Spinal cord (tissue), 10 donors: ENCODE measurements around the gene BAHD1. TPM values are rescaled to one million over a fixed set of nuclear protein-coding genes. Genes with fewer than 3 reads are reported as not detected.

ENCODE experiments used
- DNase-seq, 6 donors: peaks; one replicate each; pipeline versions ENCODE4 v3.0.0 to v3.0.0-alpha.2; 2013 to 2015; ENCODE audit warnings: low spot score in 6 of 6, low read depth in 4 of 6
- H3K27ac ChIP-seq: one replicate; pipeline ENCODE4 v1.5.1; 2013; ENCODE audit warnings: low read depth, low read length, control low read depth
- H3K27me3 ChIP-seq: one replicate; pipeline ENCODE4 v1.6.1; 2013; ENCODE audit warnings: low read length; ENCODE audit not compliant: control insufficient read depth, insufficient read depth
- H3K36me3 ChIP-seq: one replicate; pipeline ENCODE4 v1.6.1; 2013; ENCODE audit warnings: low read length; ENCODE audit not compliant: control insufficient read depth, insufficient read depth
- H3K4me1 ChIP-seq: one replicate; pipeline ENCODE4 v1.6.1; 2013; ENCODE audit warnings: low read length; ENCODE audit not compliant: control insufficient read depth, insufficient read depth
- H3K4me3 ChIP-seq: one replicate; pipeline ENCODE4 v1.5.1; 2013; ENCODE audit warnings: low read depth, low read length, control low read depth
- H3K9me3 ChIP-seq: one replicate; pipeline ENCODE4 v1.6.1; 2013; ENCODE audit warnings: low read length; ENCODE audit not compliant: control insufficient read depth, insufficient read depth
- WGBS: methylation state at CpG from one replicate; pipeline ENCODE4 v1.1.5; 2013; ENCODE audit warnings: missing lambda C conversion rate; ENCODE audit not compliant: insufficient coverage; 5-methylcytosine and 5-hydroxymethylcytosine counted together
- polyA plus RNA-seq, 2 donors: library from polyadenylated mRNA; unstranded; fragments of 120-200 nt; gene quantifications; one replicate each; pipeline ENCODE4 v1.2.1, GENCODE V29; 2013; ENCODE audit not compliant: insufficient read length in 2 of 2
- total RNA-seq, 2 donors: library from RNA; depleted of rRNA in 1 of 2; stranded (reverse); fragments of 120-200 nt in 1 of 2; fragments of >200 nt in 1 of 2; gene quantifications; one replicate each; pipeline versions ENCODE4 v1.2.3 to v1.2.4, GENCODE V29; 2013 to 2014
- donor health status: healthy.

BAHD1 gene
- total and polyA plus RNA-seq, 4 donors, result 6.2 to 25.3 (median 18.7) TPM

DNA sequence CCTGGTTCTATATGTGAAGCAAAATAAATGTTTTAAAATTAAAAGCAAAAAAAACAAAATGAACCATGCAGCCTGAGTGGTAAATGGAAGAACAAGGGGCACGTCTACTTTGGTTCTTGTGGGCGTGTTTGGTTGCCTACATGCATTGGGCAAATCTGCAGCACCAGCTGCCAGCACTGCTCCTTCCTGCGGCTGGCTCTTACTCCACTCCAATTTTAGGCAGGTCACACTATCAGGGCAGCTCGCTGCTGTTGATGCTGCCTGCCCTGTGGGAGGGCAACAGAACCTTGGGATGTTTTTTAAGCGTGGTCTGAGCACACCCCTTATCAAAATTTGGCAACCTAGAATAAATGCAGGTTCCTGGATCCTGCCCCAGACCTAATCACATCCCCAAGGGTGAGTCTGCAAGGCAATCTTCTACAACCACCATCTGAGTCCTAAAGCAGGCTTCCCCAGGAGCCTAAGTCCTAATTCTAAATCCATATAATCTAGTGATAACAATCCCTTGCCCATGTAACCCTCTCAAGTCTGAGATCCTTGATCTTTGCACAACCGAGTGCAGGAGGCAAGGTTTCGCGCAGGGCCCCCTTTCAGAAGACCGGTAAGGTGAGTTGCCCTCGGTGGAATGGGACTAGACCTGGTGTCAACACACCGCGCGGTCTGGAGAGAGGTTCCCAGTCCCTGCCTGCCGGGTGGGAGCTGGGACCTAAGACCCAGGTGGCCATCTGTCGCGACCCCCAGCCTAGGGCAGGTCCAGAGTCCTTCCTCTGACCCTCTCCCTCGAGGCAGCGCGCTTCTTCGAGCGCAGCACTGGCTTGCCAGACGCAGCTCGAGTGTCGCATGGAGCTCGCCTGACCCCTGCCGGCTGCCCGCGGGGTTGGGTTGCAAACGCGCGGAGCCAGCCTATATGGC is 19.3 kb upstream of the BAHD1 start:
- 12% methylated on average over 30 of the region's 31 CpGs for WGBS

DNA sequence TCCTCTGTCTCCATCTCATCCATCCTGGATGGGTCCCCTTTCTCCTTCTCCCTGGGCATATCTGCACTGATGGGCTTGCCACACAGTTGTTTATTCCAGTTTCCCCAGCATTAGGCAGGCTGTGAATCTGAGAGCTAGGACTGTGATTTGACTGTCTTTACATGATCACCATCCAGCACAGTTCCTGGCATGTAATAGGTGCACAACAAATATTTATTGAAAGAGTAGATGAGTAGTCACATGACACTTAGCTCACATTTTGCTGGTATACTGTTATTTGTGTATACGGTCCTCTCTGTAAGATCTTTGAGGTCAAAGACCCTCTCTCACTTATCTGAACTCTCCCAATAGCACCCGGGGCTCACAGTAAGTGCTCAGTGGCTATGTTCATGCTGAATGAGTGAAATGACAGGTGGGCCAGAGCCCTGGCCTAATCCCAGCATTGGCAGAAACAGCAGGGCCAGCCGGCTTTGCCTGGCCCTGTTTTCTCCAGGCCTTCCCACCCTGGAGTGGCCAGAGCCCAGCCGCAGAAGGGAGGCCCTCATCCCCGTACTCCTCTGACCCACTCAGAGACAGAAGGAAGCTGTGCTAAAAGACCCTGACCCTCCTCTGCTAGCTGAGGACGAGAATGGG is 16.2 kb upstream of the BAHD1 start:
- WGBS, result 94% methylated on average over 2 of the region's 6 CpGs
- Histone ChIP-seq H3K27ac (no peak overlapping the region), H3K9me3 (no peaks in the 10 kb centered on the region), H3K36me3 (peaks cover 9% of the 10 kb centered on the region), H3K27me3 (no peaks in the 10 kb centered on the region), H3K4me3 (no peak overlapping the region), H3K4me1 (peaks cover 9% of the 10 kb centered on the region)
- DNase-seq, result no peak

More for the DNA sequence above, 19.3 kb upstream of the BAHD1 start:
- Histone ChIP-seq H3K36me3 (peaks cover 22% of the 10 kb centered on the region), H3K4me1 (peaks cover 6% of the 10 kb centered on the region), H3K4me3 (no peak overlapping the region), H3K9me3 (no peaks in the 10 kb centered on the region), H3K27ac (no peak overlapping the region), H3K27me3 (no peaks in the 10 kb centered on the region)
- DNase-seq, result peak in 4 of 6 donors; percentile 46 to 87 (median 70)

DNA sequence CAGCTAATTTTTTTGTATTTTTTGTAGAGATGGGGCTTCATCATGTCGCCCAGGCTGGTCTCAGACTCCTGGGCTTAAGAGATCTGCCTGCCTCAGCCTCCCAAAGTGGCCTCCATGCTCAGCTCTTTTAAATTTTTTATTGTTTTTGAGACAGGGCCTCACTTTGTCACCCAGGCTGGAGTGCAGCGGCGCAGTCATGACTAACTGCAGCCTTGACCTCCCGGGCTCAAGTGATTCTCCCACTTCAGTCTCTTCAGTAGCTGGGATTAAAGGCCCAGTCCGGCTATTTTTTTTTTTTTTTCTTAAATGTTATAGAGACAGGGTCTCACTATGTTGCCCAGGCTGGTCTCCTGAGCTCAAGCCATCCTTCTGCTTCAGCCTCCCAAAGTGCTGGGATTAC is 15.1 kb upstream of the BAHD1 start:
- peaks cover 2% of the 10 kb centered on the region for H3K27me3 ChIP-seq
- WGBS, result 86% methylated on average over 1 of the region's 5 CpGs

DNA sequence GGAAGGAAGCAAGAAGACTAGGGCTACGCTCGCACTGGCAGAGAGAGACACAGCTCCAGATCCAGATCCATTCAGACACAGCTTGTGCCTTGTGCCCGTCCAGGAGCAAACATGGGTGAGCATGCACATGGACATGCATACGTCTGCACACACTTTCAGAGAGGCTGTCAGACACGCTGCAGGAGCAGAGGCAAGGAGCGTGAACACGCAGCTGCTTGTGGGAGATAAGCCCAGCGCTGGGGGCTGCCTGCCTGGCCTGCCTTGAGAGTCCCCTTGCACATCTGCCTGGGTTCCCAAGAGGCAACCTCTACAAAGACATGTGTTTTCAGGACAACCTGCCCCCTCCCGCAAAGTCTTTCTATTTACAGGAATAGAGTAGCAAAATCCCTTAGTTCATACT is 13.6 kb upstream of the BAHD1 start:
- no peak for DNase-seq
- Histone ChIP-seq H3K9me3 (no peaks in the 10 kb centered on the region), H3K4me3 (no peak overlapping the region), H3K27ac (no peak overlapping the region), H3K27me3 (peaks cover 2% of the 10 kb centered on the region), H3K36me3 (peaks cover 5% of the 10 kb centered on the region), H3K4me1 (peaks cover 4% of the 10 kb centered on the region)
- WGBS, result 86% methylated on average over 8 of the region's 9 CpGs

More for the DNA sequence above, 15.1 kb upstream of the BAHD1 start:
- no peak for DNase-seq
- Histone ChIP-seq H3K9me3 (no peaks in the 10 kb centered on the region), H3K36me3 (peaks cover 5% of the 10 kb centered on the region), H3K27ac (no peak overlapping the region), H3K4me3 (no peak overlapping the region), H3K4me1 (peaks cover 9% of the 10 kb centered on the region)

DNA sequence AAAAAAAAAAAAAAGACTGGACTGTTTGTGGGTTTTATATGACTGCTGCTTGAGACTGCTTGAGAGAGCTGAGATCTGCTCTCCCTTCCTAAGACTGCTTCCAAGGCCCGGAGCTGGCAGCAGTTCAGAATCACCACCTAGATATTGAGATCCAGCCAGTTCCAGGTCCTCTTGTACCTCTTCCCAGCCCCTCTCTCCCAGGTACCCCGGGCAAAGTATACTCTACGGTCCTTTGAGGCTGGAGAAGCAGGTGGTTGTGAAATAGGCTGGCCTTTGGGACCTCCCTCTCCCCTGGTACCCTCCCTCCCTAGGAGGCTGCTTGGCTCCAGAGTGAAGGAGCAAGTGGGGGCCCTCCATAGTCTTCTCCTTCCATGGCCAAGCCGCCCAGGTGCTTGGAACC is 12.6 kb upstream of the BAHD1 start:
- DNase-seq, result no peak
- Histone ChIP-seq H3K27me3 (peaks cover 2% of the 10 kb centered on the region), H3K36me3 (peaks cover 5% of the 10 kb centered on the region), H3K9me3 (no peaks in the 10 kb centered on the region), H3K4me1 (peaks cover 4% of the 10 kb centered on the region), H3K27ac (no peak overlapping the region), H3K4me3 (no peak overlapping the region)
- 57% methylated on average over 1 of the region's 4 CpGs for WGBS

DNA sequence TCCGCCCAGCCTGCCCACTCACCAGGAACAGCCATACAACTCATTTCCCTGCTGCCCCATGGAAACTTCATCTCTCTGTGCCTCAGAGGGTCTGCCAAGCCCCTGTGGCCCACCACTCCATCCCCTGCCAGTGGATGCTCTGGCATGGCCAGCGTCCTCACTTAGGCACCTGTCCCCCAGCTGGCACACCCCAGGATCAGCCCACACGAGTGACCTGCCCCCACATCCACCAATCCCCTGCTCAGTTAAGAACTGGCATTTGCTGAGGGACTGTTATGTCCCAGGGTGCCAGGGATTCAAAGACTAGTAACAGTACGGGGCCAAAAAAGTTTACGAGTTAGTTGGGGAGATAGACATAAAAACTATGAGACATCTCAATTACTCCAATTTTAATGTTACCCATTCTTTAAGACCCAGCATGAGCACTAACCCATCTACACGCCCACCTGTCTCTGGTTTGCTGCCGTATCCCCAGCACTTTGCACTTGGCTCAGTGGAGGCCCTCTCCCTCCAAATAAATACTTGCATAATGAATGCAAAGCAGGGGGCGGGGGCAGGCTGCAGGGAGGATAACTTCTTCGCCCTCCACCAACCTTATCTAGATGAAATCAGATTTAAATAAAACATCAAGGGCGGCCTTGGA is 11.6 kb upstream of the BAHD1 start:
- no peak overlapping the region for H3K4me3 ChIP-seq
- H3K27ac ChIP-seq, result no peak overlapping the region
- peaks cover 2% of the 10 kb centered on the region for H3K27me3 ChIP-seq
- WGBS, result 75% methylated on average over 3 of the region's 10 CpGs
- H3K36me3 ChIP-seq, result peaks cover 5% of the 10 kb centered on the region
- no peak for DNase-seq
- peaks cover 4% of the 10 kb centered on the region for H3K4me1 ChIP-seq
- H3K9me3 ChIP-seq, result no peaks in the 10 kb centered on the region

DNA sequence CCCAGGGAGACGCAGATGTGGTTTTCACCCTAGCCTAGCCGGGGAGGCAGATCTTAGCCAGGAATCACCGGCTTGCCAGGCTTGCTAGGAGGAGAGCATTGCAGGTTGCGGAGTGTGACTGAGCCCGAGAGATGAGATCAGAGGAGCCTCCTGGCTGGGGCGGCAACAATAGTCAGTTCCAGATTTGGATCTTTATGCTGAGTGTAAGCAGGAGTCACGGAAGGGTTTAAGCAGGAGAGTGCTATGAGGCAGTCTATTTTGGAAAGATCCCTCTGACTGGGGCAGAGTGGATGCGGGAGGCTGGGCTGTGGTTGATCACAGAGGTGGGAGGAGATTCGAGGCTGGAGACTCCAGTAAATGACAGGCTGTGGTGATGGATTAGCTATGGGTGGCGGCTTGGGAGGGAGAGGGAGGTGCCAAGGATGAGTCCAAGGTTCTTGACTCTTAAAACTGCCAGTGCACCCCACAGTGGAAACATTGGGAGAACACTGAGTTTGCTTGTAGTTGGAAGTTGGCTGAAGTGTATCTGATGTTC is 10.4 kb upstream of the BAHD1 start:
- H3K4me3 ChIP-seq, result no peak overlapping the region
- no peak overlapping the region for H3K27ac ChIP-seq
- DNase-seq, result no peak
- H3K27me3 ChIP-seq, result peaks cover 14% of the 10 kb centered on the region
- WGBS, result 49% methylated on average over 10 of the region's 10 CpGs
- H3K36me3 ChIP-seq, result peaks cover 2% of the 10 kb centered on the region
- no peaks in the 10 kb centered on the region for H3K9me3 ChIP-seq
- H3K4me1 ChIP-seq, result peaks cover 6% of the 10 kb centered on the region

DNA sequence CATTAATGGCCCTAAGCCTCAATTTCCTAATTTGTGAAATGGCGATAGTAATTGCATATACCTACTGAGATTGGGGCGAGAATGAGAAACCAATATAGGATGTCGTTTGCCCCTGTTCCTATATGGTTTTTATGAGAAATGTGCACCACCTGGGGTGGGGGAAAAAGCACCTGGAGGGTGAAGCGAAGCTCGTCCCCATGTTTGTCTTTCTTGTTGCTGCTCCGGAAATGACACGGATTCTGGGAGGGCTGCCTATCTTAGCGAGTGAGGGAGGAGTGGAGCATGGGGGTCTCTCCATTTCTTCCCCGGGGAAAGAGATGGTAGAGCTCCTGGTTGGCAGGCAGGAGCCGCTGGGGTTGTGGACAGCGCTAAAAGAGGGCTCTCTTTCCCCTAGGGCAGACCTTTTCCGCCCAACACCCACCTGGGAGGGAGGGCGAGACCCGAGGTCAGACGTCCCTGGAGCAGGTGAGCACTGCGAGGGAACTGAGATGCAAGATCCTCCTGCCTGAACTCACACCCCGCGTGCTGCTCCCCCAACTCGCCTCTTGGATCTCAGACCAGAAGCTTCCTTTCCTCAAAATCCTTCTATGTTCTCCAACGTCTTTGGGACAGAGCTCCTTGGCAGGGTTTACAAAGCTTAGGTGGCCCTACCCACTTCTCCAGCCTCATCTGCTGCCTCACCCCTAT is 5.6 kb upstream of the BAHD1 start:
- H3K4me3 ChIP-seq, result no peak overlapping the region
- whole genome bisulfite sequencing, result 38% methylated on average over 19 of the region's 20 CpGs
- H3K4me1 ChIP-seq, result peaks cover 50% of the 10 kb centered on the region
- peaks cover 60% of the 10 kb centered on the region for H3K27me3 ChIP-seq
- no peak overlapping the region for H3K27ac ChIP-seq
- H3K36me3 ChIP-seq, result no peaks in the 10 kb centered on the region
- no peaks in the 10 kb centered on the region for H3K9me3 ChIP-seq
- no peak for DNase-seq

DNA sequence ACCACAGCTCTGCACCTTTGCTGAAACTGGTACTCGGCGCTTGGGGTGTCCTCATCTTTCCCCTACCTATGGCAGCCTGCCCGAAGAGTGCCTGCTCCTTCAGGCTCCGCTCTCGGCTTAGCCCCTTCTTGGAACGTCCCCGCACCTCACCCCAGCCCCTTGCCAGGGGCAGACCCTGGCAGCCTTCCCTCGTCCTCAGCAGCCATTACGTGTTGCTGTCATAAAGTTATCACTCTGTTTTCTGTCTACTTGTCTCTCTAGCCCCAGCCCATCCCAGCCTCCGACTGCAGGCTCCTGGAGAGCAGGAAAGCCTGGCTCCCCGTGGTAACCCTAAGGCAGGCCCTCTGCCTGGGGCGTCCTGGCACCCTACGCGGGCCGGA is 5.1 kb upstream of the BAHD1 start:
- WGBS, result 8% methylated on average over 13 of the region's 15 CpGs
- H3K4me3 ChIP-seq, result no peak overlapping the region
- no peak for DNase-seq
- no peaks in the 10 kb centered on the region for H3K36me3 ChIP-seq
- no peaks in the 10 kb centered on the region for H3K9me3 ChIP-seq
- H3K27me3 ChIP-seq, result peaks cover 62% of the 10 kb centered on the region
- no peak overlapping the region for H3K27ac ChIP-seq
- H3K4me1 ChIP-seq, result peaks cover 53% of the 10 kb centered on the region
